Measurements from ENCODE around the gene ARHGDIA. TPM values are rescaled to one million over a fixed set of nuclear protein-coding genes. Genes with fewer than 3 reads are reported as not detected.

Gene ARHGDIA
- polyA plus RNA-seq, 1 donor from 2014 or later: 16.1 TPM

DNA sequence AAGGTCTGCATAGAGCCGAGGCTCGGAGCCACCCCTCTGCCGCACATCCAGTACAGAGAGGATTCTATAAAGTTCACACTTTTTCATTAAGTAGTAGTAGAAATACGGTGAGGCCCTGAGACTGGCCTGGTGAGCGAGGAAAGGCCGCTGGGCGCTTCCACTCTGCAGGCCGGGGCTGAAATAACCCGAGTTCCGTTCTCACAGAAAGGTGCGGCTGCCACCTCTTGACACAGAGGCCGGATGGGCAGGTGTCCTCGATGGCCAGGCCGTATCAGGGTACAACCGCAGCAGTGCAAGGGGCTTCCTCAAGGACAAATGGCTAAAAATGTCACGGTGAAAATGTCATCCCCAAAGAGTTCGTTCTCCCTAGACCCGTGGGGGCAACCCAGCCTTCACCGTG is 40.8 kb upstream of the ARHGDIA start:
- Histone ChIP-seq H3K79me2 (replicated peaks; ENCODE audit: insufficient read depth, low read length) (peaks cover 4% of the 10 kb centered on the region), H3K4me3 (ENCODE audit: low read length) (peak overlapping the region; percentile 35), H3K9me3 (ENCODE audit: low read length) (no peaks in the 10 kb centered on the region), H2AFZ (ENCODE audit: low read depth, low read length) (no peak overlapping the region), H3K4me2 (ENCODE audit: low read length) (no peak overlapping the region), H4K20me1 (ENCODE audit: insufficient read depth) (no peaks in the 10 kb centered on the region), H3K27ac (ENCODE audit: low read length) (no peak overlapping the region), H3K36me3 (ENCODE audit: insufficient read depth, low read length) (no peaks in the 10 kb centered on the region), H3K27me3 (ENCODE audit: insufficient read depth, low read depth, low read length) (no peaks in the 10 kb centered on the region), H3K9ac (ENCODE audit: low read length) (no peak overlapping the region), H3F3A (ENCODE audit: insufficient read depth, low read length, poor library complexity, severe bottlenecking) (no peaks in the 10 kb centered on the region), H3K9me2 (ENCODE audit: insufficient read depth, low read length) (no peaks in the 10 kb centered on the region)
- TF ChIP-seq POLR2AphosphoS5 (IDR thresholded peaks at IDR 0.05) (no peak), MXI1 (conservative IDR thresholded peaks at IDR 0.05; ENCODE audit: poor library complexity, severe bottlenecking) (no peak), EZH2 (IDR thresholded peaks at IDR 0.05; ENCODE audit: borderline replicate concordance, insufficient read depth, low read length, poor library complexity, severe bottlenecking) (no peak), SMC3 (conservative IDR thresholded peaks at IDR 0.05; ENCODE audit: poor library complexity) (no peak), TAF1 (IDR thresholded peaks at IDR 0.05; ENCODE audit: low read depth) (no peak), EP300 (conservative IDR thresholded peaks at IDR 0.05; ENCODE audit: poor library complexity, severe bottlenecking) (no peak), RAD21 (conservative IDR thresholded peaks at IDR 0.05) (no peak)
- TF ChIP-seq, protein P1, sequence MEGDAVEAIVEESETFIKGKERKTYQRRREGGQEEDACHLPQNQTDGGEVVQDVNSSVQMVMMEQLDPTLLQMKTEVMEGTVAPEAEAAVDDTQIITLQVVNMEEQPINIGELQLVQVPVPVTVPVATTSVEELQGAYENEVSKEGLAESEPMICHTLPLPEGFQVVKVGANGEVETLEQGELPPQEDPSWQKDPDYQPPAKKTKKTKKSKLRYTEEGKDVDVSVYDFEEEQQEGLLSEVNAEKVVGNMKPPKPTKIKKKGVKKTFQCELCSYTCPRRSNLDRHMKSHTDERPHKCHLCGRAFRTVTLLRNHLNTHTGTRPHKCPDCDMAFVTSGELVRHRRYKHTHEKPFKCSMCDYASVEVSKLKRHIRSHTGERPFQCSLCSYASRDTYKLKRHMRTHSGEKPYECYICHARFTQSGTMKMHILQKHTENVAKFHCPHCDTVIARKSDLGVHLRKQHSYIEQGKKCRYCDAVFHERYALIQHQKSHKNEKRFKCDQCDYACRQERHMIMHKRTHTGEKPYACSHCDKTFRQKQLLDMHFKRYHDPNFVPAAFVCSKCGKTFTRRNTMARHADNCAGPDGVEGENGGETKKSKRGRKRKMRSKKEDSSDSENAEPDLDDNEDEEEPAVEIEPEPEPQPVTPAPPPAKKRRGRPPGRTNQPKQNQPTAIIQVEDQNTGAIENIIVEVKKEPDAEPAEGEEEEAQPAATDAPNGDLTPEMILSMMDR (IDR thresholded peaks at IDR 0.05; ENCODE audit: poor library complexity, severe bottlenecking): no peak
- TF ChIP-seq, protein P2, sequence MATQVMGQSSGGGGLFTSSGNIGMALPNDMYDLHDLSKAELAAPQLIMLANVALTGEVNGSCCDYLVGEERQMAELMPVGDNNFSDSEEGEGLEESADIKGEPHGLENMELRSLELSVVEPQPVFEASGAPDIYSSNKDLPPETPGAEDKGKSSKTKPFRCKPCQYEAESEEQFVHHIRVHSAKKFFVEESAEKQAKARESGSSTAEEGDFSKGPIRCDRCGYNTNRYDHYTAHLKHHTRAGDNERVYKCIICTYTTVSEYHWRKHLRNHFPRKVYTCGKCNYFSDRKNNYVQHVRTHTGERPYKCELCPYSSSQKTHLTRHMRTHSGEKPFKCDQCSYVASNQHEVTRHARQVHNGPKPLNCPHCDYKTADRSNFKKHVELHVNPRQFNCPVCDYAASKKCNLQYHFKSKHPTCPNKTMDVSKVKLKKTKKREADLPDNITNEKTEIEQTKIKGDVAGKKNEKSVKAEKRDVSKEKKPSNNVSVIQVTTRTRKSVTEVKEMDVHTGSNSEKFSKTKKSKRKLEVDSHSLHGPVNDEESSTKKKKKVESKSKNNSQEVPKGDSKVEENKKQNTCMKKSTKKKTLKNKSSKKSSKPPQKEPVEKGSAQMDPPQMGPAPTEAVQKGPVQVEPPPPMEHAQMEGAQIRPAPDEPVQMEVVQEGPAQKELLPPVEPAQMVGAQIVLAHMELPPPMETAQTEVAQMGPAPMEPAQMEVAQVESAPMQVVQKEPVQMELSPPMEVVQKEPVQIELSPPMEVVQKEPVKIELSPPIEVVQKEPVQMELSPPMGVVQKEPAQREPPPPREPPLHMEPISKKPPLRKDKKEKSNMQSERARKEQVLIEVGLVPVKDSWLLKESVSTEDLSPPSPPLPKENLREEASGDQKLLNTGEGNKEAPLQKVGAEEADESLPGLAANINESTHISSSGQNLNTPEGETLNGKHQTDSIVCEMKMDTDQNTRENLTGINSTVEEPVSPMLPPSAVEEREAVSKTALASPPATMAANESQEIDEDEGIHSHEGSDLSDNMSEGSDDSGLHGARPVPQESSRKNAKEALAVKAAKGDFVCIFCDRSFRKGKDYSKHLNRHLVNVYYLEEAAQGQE (IDR thresholded peaks at IDR 0.05; ENCODE audit: borderline replicate concordance): no peak

DNA sequence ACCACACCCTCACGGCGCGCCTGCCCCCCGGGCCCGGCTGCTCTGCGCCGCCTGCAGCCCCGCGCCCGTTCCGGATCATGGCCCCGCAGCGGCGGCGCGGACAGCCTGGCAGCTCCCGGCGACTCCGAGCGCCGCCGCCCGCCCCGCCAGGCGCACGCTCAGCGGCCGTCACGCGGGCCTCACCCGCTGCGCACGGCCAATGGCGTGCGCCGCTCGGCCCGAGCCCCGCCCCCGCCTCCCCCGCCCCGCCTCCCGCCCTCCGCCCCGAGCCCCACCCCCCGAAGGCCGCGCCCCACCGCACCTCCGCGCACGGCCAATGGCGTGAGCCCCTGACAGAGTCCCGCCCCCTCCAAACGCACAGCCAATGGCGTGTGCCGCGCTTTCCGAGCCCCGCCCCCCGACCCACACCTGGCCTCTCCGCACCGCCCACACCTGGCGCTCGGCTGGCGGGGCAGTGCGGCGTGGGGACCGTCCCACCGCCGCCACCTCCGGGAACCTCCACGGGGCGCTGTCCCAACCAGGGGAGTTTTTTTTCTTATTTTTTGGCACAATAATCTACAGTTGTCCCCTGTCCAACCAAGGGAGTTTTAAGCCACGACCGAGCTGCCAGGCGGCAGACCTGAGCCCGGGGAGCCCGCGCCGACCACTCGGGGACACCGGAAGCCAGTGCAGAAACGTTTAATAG is 40.3 kb upstream of the ARHGDIA start, which contains the start of gene PCYT2:
PCYT2 (minus strand) TSS at position 123 of the 685 bp plus-strand sequence; CDS start at position 79, 44 bp downstream.
- TF ChIP-seq POLR2AphosphoS5 (IDR thresholded peaks at IDR 0.05): no peak
- TF ChIP-seq EP300 (conservative IDR thresholded peaks at IDR 0.05; ENCODE audit: poor library complexity, severe bottlenecking): no peak
- TF ChIP-seq, protein P2 (IDR thresholded peaks at IDR 0.05; ENCODE audit: borderline replicate concordance): no peak
- TF ChIP-seq RAD21 (conservative IDR thresholded peaks at IDR 0.05): peak; percentile 2
- TF ChIP-seq, protein P1 (IDR thresholded peaks at IDR 0.05; ENCODE audit: poor library complexity, severe bottlenecking): no peak
- Histone ChIP-seq H3K4me3 (ENCODE audit: low read length) (peak within 1 kb of the TSS; percentile 88), H3K79me2 (replicated peaks; ENCODE audit: insufficient read depth, low read length) (no peaks in the 10 kb centered on the region), H3K36me3 (ENCODE audit: insufficient read depth, low read length) (no peaks in the 10 kb centered on the region), H4K20me1 (ENCODE audit: insufficient read depth) (no peaks in the 10 kb centered on the region), H2AFZ (ENCODE audit: low read depth, low read length) (no peak within 1 kb of the TSS), H3K27ac (ENCODE audit: low read length) (no peak within 1 kb of the TSS), H3K27me3 (ENCODE audit: insufficient read depth, low read depth, low read length) (no peaks in the 10 kb centered on the region), H3K9me2 (ENCODE audit: insufficient read depth, low read length) (no peaks in the 10 kb centered on the region), H3K9ac (ENCODE audit: low read length) (peak within 1 kb of the TSS; percentile 69), H3K4me2 (ENCODE audit: low read length) (peak within 1 kb of the TSS; percentile 91), H3F3A (ENCODE audit: insufficient read depth, low read length, poor library complexity, severe bottlenecking) (no peaks in the 10 kb centered on the region), H3K9me3 (ENCODE audit: low read length) (no peaks in the 10 kb centered on the region)
